Right lobe of liver (tissue), 4 donors: ENCODE measurements around the gene ACSF3.

Experiments used
- CTCF ChIP-seq, 4 donors: fragments of 200-600 bp in 3 of 4; fragments of 450-650 bp in 1 of 4; IDR thresholded peaks; one replicate each; pipeline versions ENCODE4 v1.5.1 to v1.8.0; 2016 to 2022; ENCODE audit warnings: antibody characterized with exemption in 4 of 4, mild to moderate bottlenecking in 2 of 4
- POLR2A ChIP-seq: fragments of 450-650 bp; IDR thresholded peaks from one replicate; pipeline ENCODE4 v1.6.1; 2017; ENCODE audit warnings: antibody characterized with exemption, mild to moderate bottlenecking
- donor health status: DM: no; HTN: no; CAD: no.
- donor health status: DM: no; HTN: no; CAD: no.
- donor health status: DM: no; HTN: yes; CAD: no.

DNA sequence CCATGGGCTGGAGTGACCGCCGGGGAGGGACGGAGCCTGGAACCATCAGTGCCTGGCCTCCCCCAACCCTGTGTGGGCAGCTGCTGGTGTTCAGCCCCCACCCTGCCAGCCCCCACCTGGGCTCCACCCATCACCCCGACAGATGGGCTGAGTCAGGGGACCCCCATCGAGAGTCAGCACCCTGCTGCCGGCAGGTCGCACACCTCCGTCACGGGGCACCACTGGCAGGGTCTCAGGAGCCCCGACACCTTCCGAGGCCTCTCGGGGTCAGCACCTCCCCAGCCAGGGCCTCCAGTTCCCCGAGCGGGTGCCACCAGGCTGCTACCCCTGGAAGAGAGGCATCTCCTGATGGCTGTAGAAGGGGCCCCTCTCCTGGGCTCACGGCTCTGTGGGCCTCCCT, 38.3 kb upstream of the ACSF3 start:
- TF ChIP-seq CTCF (IDR thresholded peaks at IDR 0.05): no peak
- TF ChIP-seq POLR2A: no peak
